H9 (cell line): ENCODE measurements around the gene DPYD. TPM values are rescaled to one million over a fixed set of nuclear protein-coding genes. Genes with fewer than 3 reads are reported as not detected.

ENCODE experiments used
- DNase-seq: peaks from one replicate; pipeline ENCODE4 v3.0.0-alpha.2; 2017
- H2AFZ ChIP-seq: one replicate; pipeline ENCODE4 v1.6.1; 2013; ENCODE audit warnings: mild to moderate bottlenecking, low read length, control low read depth, moderate library complexity
- H2AK5ac ChIP-seq: 2 replicates; pipeline ENCODE4 v1.6.1; 2013; ENCODE audit warnings: low read length, control low read depth, mixed read lengths; ENCODE audit not compliant: insufficient read length
- H2BK120ac ChIP-seq: one replicate; pipeline ENCODE4 v1.6.1; 2013; ENCODE audit warnings: low read depth, mild to moderate bottlenecking, low read length, control low read depth, inconsistent platforms; ENCODE audit not compliant: poor library complexity, severe bottlenecking
- H2BK12ac ChIP-seq: 2 replicates; pipeline ENCODE4 v1.6.1; 2013; ENCODE audit warnings: low read length, control low read depth, mixed read lengths, low read depth; ENCODE audit not compliant: insufficient read length
- H2BK15ac ChIP-seq: 2 replicates; pipeline ENCODE4 v1.6.1; 2013; ENCODE audit warnings: low read depth, low read length, control low read depth
- H2BK20ac ChIP-seq: one replicate; pipeline ENCODE4 v1.6.1; 2013; ENCODE audit warnings: low read depth, mild to moderate bottlenecking, low read length, control low read depth, inconsistent platforms; ENCODE audit not compliant: poor library complexity, severe bottlenecking
- H2BK5ac ChIP-seq: 2 replicates; pipeline ENCODE4 v1.6.1; 2013; ENCODE audit warnings: low read length, control low read depth, mixed read lengths; ENCODE audit not compliant: insufficient read length
- H3K14ac ChIP-seq: 2 replicates; pipeline ENCODE4 v1.6.1; 2013; ENCODE audit warnings: low read length, control low read depth; ENCODE audit not compliant: insufficient read depth
- H3K18ac ChIP-seq: 2 replicates; pipeline ENCODE4 v1.6.1; 2013; ENCODE audit warnings: low read depth, mild to moderate bottlenecking, mixed read lengths, low read length, control low read depth; ENCODE audit not compliant: insufficient read length
- H3K23ac ChIP-seq: 2 replicates; pipeline ENCODE4 v1.6.1; 2013; ENCODE audit warnings: low read length, control low read depth, mixed read lengths, low read depth; ENCODE audit not compliant: insufficient read length
- H3K23me2 ChIP-seq: 2 replicates; pipeline ENCODE4 v1.6.1; 2013; ENCODE audit warnings: low read depth, mild to moderate bottlenecking, mixed read lengths, low read length, control low read depth; ENCODE audit not compliant: insufficient read length, poor library complexity, severe bottlenecking
- H3K27ac ChIP-seq: 2 replicates; pipeline ENCODE4 v1.5.1; 2013; ENCODE audit warnings: low read length, control low read depth, mixed read lengths, low read depth; ENCODE audit not compliant: insufficient read length
- H3K27me3 ChIP-seq: 2 replicates; pipeline ENCODE4 v1.6.1; 2013; ENCODE audit warnings: low read length, control low read depth, inconsistent platforms; ENCODE audit not compliant: insufficient read depth
- H3K4ac ChIP-seq: 2 replicates; pipeline ENCODE4 v1.6.1; 2013; ENCODE audit warnings: low read depth, mild to moderate bottlenecking, control low read depth, inconsistent platforms, low read length, moderate library complexity
- H3K4me1 ChIP-seq: 2 replicates; pipeline ENCODE4 v1.6.1; 2013; ENCODE audit warnings: low read length, control low read depth, inconsistent platforms; ENCODE audit not compliant: insufficient read depth
- H3K4me2 ChIP-seq: 2 replicates; pipeline ENCODE4 v1.6.1; 2013; ENCODE audit warnings: low read length, control low read depth, mixed read lengths; ENCODE audit not compliant: insufficient read length, insufficient read depth
- H3K56ac ChIP-seq: 2 replicates; pipeline ENCODE4 v1.6.1; 2013; ENCODE audit warnings: low read depth, mild to moderate bottlenecking, mixed read lengths, low read length, control low read depth; ENCODE audit not compliant: insufficient read length
- H3K79me1 ChIP-seq: 2 replicates; pipeline ENCODE4 v1.6.1; 2013; ENCODE audit warnings: low read depth, mild to moderate bottlenecking, moderate library complexity, low read length, control low read depth, inconsistent platforms; ENCODE audit not compliant: insufficient read depth, poor library complexity, severe bottlenecking
- H3K79me2 ChIP-seq: 2 replicates; pipeline ENCODE4 v1.6.1; 2013; ENCODE audit warnings: low read length, control low read depth, inconsistent platforms; ENCODE audit not compliant: insufficient read depth
- H3K9ac ChIP-seq: 2 replicates; pipeline ENCODE4 v1.6.1; 2013; ENCODE audit warnings: low read length, control low read depth, mixed read lengths; ENCODE audit not compliant: insufficient read length; ENCODE audit errors: extremely low read depth
- H3K9me3 ChIP-seq: one replicate; pipeline ENCODE4 v1.6.1; 2013; ENCODE audit warnings: low read depth, low read length, inconsistent platforms; ENCODE audit not compliant: control insufficient read depth
- H3T11ph ChIP-seq: one replicate; pipeline ENCODE4 v1.6.1; 2013; ENCODE audit warnings: mild to moderate bottlenecking, low read length, control low read depth, inconsistent platforms
- H4K20me1 ChIP-seq: one replicate; pipeline ENCODE4 v1.6.1; 2013; ENCODE audit not compliant: control insufficient read depth, insufficient read length, insufficient read depth
- H4K5ac ChIP-seq: 2 replicates; pipeline ENCODE4 v1.6.1; 2013; ENCODE audit warnings: low read depth, mild to moderate bottlenecking, mixed read lengths, low read length, control low read depth; ENCODE audit not compliant: insufficient read length
- H4K8ac ChIP-seq: replicated peaks from 2 replicates; pipeline ENCODE4 v1.6.1; 2013; ENCODE audit warnings: low read length, control low read depth, mixed read lengths, low read depth; ENCODE audit not compliant: insufficient read length
- H4K91ac ChIP-seq: 2 replicates; pipeline ENCODE4 v1.6.1; 2013; ENCODE audit warnings: low read depth, mild to moderate bottlenecking, moderate library complexity, mixed read lengths, low read length, control low read depth; ENCODE audit not compliant: insufficient read length
- H3K27ac Mint-ChIP-seq, 3 experiments: 2 replicates in 2 of 3; 3 replicates in 1 of 3; pipeline ENCODE4 v1.8.0; 2020 to 2021; ENCODE audit warnings: mixed read lengths in 3 of 3, mild to moderate bottlenecking in 1 of 3, moderate library complexity in 1 of 3
- H3K27me3 Mint-ChIP-seq: 2 replicates; pipeline ENCODE4 v1.8.0; 2021; ENCODE audit warnings: low read depth, mild to moderate bottlenecking, moderate library complexity, mixed read lengths
- H3K36me3 Mint-ChIP-seq, 3 experiments: 2 replicates in 2 of 3; 3 replicates in 1 of 3; pipeline ENCODE4 v1.8.0; 2020 to 2021; ENCODE audit warnings: low read depth in 3 of 3, mixed read lengths in 3 of 3; ENCODE audit not compliant: insufficient read depth in 1 of 3
- H3K4me1 Mint-ChIP-seq, 2 experiments: 2 replicates each; pipeline ENCODE4 v1.8.0; 2020; ENCODE audit warnings: mixed read lengths in 2 of 2
- H3K4me3 Mint-ChIP-seq, 2 experiments: 2 replicates in 1 of 2; 3 replicates in 1 of 2; pipeline ENCODE4 v1.8.0; 2020 to 2021; ENCODE audit warnings: mild to moderate bottlenecking in 2 of 2, mixed read lengths in 2 of 2, moderate library complexity in 1 of 2
- H3K9me3 Mint-ChIP-seq, 2 experiments: 2 replicates in 1 of 2; 3 replicates in 1 of 2; pipeline ENCODE4 v1.8.0; 2020; ENCODE audit warnings: mild to moderate bottlenecking in 2 of 2, mixed read lengths in 2 of 2, moderate library complexity in 1 of 2
- CTCF ChIP-seq: fragments of 200-600 bp; sonication (generic); conservative IDR thresholded peaks from 3 replicates; pipeline ENCODE4 v1.8.0; 2021; ENCODE audit warnings: antibody characterized with exemption, mild to moderate bottlenecking
- WGBS: extraction: QIAGEN DNeasy Blood & Tissue Kit; methylation state at CpG from one replicate; pipeline ENCODE4 v1.1.7; 2013; ENCODE audit warnings: missing lambda C conversion rate, low lambda C conversion rate, mixed read lengths; ENCODE audit not compliant: insufficient read length; ENCODE audit errors: extremely low coverage; 5-methylcytosine and 5-hydroxymethylcytosine counted together
- total RNA-seq: library from RNA; stranded (reverse); gene quantifications from 2 replicates; pipeline ENCODE4 v1.2.1, GENCODE V29; 2021

DPYD gene
- total RNA-seq, 1 experiment from 2014 or later: 0.37 TPM

GRCh38 chr1:97337250-97338030, 583.4 kb downstream of the DPYD start:
- no peak overlapping the region for H4K91ac ChIP-seq
- no peak overlapping the region for H2BK20ac ChIP-seq
- H3K14ac ChIP-seq: no peak overlapping the region
- no peaks in the 10 kb centered on the region for H3K9me3 ChIP-seq
- H2BK5ac ChIP-seq: no peak overlapping the region
- no peak overlapping the region for H2BK15ac ChIP-seq
- H2AFZ ChIP-seq: no peak overlapping the region
- Mint-ChIP-seq H3K4me1 (no peaks in the 10 kb centered on the region), H3K36me3 (no peaks in the 10 kb centered on the region), H3K9me3 (no peaks in the 10 kb centered on the region), H3K27ac (no peak overlapping the region), H3K4me3 (no peak overlapping the region), H3K27me3 (no peaks in the 10 kb centered on the region)
- H3K79me1 ChIP-seq: no peaks in the 10 kb centered on the region
- H2BK12ac ChIP-seq: no peak overlapping the region
- no peak overlapping the region for H3K27ac ChIP-seq
- no peak for TF ChIP-seq CTCF
- H4K5ac ChIP-seq: no peak overlapping the region
- no peak overlapping the region for H2BK120ac ChIP-seq
- H3K23me2 ChIP-seq: no peaks in the 10 kb centered on the region
- H3K4me2 ChIP-seq: no peak overlapping the region
- H4K20me1 ChIP-seq: no peaks in the 10 kb centered on the region
- no peaks in the 10 kb centered on the region for H3K79me2 ChIP-seq
- H3T11ph ChIP-seq: no peak overlapping the region
- no peak overlapping the region for H3K18ac ChIP-seq
- no peaks in the 10 kb centered on the region for H3K4me1 ChIP-seq
- WGBS: no CpG with 5 or more reads among the region's 6 CpGs
- no peak overlapping the region for H3K4ac ChIP-seq
- H3K56ac ChIP-seq: no peak overlapping the region
- no peak overlapping the region for H2AK5ac ChIP-seq
- DNase-seq: no peak
- no peak overlapping the region for H3K9ac ChIP-seq
- no peaks in the 10 kb centered on the region for H3K27me3 ChIP-seq
- no peak overlapping the region for H4K8ac ChIP-seq
- H3K23ac ChIP-seq: no peak overlapping the region
